HK-2 (cell line): Measurements from ENCODE around the gene GARNL3.

Experiments used
- DNase-seq: peaks from one replicate; pipeline ENCODE4 v3.0.0-alpha.2; 2018; ENCODE audit not compliant: unreplicated experiment

GARNL3 gene, protein sequence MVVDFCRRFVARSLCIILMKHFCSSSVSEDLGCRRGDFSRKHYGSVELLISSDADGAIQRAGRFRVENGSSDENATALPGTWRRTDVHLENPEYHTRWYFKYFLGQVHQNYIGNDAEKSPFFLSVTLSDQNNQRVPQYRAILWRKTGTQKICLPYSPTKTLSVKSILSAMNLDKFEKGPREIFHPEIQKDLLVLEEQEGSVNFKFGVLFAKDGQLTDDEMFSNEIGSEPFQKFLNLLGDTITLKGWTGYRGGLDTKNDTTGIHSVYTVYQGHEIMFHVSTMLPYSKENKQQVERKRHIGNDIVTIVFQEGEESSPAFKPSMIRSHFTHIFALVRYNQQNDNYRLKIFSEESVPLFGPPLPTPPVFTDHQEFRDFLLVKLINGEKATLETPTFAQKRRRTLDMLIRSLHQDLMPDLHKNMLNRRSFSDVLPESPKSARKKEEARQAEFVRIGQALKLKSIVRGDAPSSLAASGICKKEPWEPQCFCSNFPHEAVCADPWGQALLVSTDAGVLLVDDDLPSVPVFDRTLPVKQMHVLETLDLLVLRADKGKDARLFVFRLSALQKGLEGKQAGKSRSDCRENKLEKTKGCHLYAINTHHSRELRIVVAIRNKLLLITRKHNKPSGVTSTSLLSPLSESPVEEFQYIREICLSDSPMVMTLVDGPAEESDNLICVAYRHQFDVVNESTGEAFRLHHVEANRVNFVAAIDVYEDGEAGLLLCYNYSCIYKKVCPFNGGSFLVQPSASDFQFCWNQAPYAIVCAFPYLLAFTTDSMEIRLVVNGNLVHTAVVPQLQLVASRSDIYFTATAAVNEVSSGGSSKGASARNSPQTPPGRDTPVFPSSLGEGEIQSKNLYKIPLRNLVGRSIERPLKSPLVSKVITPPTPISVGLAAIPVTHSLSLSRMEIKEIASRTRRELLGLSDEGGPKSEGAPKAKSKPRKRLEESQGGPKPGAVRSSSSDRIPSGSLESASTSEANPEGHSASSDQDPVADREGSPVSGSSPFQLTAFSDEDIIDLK

DNA sequence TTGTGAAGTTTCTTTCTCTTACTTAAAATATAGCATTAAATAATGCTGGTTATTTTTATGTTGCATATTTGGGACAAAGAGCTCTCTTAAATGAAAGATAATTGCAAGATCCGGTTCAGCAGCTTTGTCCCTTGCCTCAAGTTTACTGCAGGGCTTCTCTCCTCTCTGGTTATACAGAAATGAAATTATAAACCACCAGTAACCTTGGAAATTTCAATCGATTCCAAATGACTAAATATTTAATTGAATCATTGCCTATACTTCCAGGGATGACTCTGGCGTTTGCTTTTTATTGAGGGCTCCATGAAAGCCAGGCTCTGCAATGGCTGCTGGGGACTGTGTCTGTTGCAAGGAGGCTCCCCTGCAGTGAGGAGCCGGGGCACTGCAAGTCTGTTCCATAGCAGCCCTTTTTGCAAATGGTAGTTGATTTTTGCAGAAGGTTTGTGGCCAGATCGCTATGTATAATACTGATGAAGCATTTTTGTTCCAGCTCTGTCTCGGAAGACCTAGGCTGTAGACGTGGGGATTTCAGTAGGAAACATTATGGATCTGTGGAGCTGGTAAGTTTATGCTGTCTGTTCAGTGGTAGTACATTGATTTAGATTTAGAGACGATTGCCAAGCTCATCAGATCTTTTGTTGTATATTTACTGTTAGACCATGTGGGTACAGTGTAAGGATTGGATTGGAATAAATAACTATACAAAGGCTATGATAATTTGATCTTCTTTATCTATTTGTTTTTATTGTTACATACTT lies at the start of gene GARNL3:
Gene GARNL3 (plus strand): TSS at position 313 of the 758 bp plus-strand sequence. CDS start 104 bp downstream, at position 417.
- no peak for DNase-seq

DNA sequence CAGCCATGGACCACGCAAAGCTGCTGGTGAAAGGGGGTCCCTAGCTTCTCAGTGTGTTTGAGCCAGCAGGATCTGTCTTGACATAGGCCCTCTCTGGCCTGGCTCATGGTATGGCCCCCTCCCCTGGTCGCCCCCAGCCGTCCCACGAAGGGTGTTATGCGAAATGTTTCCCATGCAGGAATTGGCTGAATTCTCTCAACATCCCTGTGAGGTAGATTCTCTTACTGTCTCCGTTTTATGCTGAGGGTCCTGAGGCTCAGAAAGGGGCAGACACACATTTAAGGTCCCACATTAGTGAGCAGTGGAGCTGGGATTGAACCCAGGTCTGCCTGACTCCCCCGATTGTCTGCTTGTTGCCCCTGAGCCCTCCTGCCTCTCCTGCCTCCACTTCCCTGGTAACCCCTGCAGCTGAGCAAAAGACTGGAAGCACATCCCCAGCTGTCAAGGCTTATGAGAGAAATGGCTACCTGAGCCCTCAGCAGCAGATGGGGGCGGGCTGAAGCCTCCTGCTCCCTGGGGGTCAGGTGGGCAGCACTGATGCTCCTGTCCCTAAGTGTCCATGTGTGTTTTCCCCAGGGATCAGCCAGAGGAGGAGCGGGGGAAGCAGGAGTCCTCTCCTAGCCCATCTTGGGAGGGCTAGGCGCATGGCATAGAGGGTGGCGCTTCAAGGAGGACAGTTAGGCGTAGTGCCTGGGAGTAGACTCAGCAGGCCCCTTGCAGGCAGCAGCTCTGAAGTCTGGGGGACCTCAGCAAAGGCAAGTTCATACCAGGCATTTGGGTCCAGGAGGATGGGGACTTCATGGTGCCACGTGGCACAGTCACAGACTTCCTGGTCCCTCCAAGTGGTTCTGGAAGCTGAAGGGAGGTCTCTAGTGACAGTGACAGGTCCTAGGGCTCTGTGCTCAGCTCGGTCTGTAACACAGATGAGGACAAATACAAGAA lies 49.0 kb upstream of the GARNL3 start:
- no peak for DNase-seq

DNA sequence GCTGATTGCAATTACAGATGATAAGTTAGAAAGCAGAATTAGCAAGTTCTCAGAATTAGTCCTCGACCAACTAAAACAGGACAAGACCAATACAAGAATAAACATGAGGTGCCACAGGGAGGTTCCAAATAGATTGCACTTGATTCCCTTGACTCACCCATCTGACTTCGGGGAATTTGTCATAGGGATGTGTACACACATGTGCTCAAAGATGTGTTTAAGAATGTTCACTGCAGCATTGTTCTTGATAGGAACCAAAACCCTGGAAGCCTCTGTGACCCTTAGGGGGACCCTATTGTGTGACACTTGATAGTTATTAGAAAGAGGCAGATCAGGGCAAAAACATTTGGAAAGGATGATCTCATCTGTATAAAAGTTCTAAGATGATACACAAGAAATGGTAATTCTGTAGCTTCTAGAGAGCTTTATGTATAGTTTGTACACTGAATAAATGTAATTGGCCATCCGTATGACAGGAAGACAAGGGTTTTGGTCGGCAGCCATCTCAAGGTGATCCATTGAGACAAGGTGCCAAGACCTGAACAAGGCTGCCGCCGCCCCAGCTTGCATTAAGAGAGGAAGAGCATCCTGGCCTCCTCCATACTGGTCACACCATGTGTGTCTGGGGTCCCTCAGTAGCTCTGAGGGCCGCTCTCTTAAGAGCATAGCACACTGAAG lies 48.2 kb upstream of the GARNL3 start:
- no peak for DNase-seq

DNA sequence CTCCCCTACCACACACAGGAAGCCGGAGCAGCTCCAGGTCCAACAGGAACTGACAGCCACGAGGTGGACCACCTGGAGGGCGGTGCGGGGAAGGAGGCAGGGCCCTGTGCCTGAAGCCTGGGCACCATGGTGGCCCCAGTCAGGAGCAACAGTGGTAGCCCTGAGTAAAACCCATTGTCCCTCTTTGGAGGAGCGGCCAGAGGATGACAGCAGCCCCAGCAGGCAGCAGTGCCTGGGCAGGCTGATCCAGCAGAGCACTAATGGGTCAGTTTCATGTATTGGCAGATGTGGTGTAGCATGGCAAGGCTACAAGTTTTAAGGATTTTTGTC lies 47.7 kb upstream of the GARNL3 start:
- DNase-seq: no peak

DNA sequence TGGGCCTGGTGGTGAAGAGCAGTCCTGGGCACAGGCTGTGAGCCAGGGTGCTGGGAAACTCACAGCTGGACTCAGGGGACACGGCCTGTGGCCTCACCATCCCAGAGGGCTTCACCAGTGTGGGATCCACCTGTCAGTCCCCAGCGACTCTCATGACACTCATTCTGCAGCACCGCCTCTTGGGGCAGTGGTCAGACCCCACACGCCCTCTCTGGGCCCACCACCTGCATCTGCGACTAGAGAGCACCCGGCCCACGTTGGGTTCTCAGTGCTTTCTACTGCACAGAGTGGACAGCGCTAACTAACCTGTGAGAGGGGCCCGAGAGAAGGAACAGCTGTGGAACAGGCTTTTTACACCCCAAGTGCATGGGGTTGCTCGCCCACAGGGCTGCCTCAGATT lies 45.8 kb upstream of the GARNL3 start:
- DNase-seq: no peak

DNA sequence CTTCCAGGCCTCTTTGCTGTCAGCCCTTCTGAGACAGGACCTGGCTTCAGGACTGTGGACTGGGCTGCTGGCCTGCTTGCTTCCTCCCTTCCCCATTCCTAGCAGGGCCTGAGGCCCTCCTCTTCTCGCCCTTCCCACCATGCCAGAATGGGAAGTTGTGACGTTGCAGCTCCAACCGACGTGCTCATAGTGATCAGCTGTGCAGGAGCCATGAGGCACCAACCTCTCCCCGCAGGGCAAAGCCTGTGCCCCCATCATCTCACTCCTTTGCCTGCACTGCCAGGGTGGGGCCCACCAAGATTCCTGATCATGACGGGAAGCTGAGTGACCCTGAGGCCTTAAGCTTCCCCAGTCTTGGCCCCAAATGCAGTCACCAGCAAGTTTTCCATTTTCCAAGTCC lies 45.1 kb upstream of the GARNL3 start:
- DNase-seq: no peak

DNA sequence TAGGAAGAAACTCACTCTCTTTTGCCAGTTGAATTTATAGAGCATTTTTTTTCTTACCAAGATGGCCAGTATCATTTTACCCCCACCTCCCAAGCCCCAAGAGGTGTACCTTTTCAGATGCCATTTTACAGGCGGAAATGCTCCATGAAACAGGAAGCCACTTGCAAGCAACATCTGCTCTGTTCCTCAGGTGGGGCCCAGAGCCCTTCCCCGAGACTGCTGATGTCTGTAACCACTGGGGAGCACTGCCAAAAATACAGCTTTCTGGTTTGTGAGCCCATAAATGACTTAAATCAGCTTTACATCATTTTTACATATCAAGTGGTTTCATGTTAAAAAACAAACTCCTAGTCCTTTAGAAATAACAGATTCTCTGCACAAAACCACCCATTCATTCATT lies 42.9 kb upstream of the GARNL3 start:
- no peak for DNase-seq

DNA sequence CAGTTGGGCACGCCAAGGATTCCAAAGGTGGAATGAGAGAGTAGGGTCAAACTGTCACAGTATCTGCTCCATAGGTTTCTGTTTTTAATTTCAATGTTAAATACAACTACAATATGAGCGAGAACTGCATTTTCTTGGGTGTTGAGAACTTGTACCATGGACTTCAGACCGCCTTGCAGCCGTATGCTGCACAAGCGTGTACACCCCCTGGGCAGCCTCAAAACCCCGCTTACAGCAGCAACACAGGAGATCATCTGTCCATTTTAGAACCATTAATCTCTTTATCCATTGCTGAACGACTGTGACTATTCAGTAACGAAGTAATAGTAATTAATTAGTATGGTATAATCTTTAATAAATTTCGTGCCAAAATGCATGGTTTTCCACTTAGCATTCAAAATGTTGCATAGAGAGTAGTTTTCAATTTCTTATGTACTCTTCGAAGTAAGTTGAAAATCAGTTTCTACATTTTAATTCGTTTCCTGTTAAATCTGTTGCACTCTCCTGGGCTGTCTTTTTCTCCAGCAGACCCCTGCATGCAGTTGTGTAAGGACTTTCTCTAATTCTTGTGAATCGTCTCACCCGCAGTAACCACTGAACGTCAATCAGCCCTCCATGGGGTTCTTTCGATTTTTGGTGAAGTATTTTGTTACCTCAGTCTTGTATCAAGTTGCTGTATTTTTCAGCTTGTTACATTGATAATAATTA lies 42.0 kb upstream of the GARNL3 start:
- no peak for DNase-seq

DNA sequence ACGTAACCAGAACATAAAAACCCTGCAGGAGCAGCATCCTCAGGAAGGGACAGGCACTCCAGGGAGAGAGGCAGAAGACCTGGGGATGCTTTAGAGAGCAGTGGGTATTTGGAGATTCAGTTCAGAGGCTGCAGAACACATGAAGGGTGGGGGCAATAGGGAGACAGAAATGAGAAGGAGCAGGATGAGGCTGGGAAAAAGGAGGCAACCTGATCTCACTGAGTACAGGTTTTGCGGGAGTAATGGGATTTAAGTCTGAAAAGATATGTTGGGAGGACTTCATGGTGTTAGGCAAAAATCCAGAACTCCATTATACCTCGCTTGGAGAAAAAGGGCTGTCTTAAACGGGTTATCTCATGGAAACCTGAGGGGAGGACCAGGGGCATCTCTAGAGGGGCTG lies 41.3 kb upstream of the GARNL3 start:
- no peak for DNase-seq

DNA sequence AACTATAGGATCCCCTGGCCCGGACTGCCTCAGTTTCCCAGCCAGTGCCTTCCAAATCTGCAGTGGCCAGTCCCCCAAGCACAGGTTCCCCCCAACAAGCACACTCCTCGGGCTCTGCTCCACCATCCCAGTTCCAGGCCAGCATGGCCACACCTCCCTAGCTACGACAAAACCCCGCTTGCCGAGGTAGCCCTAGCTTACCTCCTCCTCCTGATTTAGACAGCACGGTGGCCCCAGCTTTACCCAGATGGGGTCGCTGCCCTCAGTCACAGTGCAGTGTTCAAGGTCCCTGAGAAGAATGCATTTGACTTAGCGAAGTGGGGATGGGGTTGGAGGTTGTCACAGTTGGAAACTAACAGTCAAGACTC lies 40.8 kb upstream of the GARNL3 start:
- DNase-seq: no peak

DNA sequence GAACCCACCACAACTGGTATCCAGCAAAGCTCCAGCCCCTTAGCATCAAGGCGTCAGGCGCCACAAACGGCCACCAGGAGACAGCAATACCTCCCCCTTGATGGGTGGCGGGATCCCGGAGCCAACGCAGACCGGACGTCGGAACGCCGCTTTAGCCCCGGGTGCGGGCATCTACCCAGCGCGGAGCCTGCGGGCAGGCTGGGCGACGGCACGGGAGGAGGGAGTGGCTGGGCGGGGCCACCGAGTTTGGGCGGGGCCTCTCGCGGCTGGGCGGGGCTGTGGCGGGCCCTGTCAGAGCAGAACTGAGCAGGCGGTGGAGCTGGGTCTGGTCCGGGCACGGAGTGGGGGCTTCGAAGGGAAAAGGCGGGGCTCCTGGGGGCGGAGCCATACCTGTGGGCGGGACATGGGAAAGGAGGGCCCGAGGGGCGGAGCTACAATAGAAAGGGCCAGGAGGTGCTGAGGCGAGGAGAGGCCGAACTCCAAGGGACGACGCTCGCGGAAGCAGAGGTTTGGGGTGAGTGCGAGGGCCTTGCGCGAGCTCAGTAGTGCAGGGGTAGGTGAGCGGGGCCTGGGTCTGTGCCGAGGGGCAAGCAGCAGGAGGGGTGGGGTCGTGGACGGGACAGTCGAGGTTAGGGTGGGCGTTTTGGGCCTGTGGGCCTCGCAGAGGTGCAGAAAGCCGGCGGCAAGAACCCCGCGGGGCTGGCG lies 40.2 kb upstream of the GARNL3 start:
- peak; percentile 93 for DNase-seq

DNA sequence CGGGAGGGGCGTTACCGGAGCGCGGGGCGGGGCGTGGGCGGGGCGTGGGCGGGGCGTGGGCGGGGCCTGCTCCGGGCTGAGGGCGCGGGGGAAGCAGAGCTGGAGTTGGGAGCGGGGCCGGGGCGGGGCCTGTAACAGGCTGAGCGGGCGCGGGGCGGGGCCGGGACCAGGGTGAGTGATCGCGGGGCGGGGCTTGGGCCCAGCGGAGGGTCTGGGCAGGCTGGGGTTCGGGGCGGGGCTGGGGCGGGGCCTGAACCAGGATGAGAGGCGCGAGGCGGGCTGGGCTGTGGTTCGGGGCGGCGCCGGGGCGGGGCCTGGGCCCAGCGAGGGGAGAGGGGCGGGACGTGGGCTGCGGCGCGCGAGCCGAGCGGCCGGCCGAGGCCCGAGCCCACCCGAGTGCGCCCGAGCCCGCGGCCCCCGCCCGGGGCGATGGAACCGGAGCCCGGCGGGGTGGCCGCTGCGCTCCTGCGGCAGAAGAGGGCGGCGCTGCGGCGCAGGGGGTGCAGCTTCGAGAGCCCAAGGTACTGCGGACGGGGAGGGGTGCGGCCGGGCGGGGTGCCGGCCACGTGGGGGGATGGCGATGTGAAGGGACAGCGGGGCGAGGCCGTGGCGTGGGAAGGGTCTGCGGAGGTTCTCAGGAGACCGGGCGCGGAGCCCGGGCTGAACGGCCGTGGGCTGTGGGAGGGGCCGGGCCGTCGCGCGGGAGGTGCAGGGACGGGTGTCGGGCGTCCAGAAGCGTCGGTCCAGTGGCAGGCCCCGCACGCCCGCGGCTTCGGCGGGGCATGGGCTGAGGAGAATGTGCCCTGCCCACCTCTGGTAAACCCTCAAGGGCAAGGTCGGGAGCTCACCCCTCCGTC lies 39.5 kb upstream of the GARNL3 start:
- DNase-seq: peak; percentile 99

DNA sequence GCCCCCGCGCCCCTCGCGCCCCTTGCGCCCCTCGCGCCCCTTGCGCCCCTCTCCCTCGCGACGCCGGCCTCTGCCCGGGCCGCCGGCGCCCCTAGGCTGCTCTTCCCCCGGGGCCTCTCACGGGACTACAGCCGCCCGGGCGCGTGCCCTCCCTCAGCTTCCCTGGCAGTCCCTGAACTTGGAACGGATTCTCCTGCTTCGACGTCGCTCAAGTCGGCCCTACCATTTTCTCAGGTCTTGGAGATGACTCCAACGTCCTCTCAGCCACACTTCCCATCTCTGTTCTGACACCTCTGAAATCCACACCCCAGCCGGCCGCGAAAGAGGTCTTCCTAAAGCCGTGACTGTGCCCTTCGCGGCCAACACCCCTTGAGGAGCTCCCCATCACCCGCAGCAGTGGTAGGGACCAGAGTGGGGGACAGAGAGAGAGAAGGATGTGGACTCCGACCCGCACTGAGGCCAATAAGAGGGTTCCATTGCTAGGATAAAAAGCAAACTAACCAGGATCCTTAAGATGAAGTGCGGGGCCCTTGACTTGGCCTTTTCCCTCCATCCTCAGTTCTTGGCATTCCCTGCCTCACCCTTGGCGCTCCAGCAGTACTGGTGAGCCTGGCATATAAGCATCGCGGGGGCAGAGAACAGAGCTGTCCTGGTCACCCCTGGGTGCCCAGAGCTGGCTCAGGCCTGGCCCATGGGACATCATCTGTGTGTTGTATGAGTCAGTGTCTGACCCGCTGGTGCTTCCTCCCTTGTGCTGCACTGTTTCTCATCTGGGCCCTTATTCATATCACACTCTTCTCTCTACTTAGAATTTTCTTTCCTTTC lies 38.6 kb upstream of the GARNL3 start:
- DNase-seq: peak; percentile 52

DNA sequence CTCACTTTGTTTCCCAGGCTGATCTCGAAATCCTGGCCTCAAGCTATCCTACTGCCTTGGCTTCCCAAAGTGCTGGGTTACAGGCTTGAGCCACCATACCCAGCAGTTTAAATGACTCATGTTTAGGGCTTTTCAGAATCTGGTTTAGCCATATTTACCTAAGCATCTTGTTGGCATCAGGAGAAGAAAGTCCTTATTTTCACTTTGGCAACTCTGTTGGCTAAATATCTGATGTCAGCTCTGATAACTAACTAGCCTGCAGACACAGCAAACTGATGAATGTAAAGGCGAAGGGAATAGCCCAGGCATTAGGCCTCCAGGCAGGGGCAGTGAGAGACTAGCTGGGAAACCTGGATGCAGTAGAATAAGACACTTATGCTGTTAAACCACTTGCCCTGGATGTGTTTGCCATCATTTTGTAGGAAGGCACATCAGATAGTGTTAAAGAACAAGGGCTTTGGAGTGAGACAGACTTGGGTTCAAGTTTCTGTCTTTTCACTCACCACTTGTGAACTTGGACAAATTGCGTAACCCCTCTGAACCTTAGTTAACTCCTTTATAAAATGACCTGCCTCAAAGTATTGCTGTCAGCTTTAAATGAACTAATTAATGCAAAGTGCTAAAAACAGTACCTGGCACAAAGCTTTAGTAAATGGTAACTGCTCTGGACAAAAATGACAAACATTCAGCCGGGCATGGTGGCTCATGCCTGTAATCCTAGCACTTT lies 34.7 kb upstream of the GARNL3 start:
- no peak for DNase-seq

DNA sequence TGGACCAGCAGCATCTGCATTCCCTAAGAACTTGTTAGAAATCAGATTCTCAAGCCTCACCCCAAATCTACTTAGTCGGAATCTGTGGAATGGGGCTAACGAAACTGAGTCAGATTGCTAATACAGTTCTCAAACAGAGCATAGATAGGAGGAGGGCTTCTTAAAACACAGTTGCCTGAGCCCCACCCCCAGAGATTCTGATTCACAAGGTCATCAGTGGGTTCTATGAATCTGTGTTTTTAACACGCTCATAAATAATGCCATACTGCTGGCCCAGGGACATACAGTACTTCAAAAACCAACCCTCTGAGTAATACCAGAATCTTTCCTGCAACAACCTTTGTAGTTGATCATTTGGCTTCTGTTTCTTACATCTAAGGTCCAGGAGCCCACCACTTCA lies 32.9 kb upstream of the GARNL3 start:
- DNase-seq: no peak

DNA sequence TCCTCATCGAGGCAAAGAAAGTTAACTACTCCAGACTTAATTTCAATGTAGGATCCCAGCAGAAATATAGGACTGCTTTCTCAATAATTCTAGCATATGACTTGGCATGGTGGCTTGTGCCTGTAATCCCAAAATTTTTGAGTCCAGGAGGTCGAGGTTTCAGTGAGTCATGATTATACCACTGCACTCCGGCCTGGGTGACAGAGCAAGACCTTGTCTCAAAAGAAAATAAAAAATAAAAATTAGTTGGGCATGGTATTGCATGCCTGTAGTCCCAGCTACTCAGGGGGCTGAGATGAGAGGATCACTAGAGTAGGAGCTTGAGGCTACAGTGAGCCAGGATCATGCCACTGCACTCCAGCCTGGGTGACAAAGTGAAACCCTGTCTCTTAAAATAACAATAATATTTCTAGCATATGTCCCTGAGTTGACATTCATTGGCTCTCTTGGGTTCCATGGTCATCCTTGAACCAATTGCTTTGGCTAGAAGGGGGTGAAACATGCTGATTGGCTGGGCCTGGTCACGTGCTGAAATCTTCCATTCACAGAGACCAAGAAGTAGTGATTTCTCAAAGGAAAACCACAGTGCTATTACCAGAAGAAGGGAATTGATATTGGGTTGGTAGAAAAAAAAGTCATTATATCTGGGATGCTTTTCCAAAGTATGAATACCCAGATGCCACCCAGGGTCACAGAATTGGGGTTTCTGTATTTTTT lies 31.6 kb upstream of the GARNL3 start:
- no peak for DNase-seq
